DND-41 (cell line): ENCODE data around the gene ZNF816.

Experiments
- ATAC-seq: fragments of 200-7000 bp; cut with Tn5 transposase; 3 replicates; pipeline ENCODE4 v1.9.1; 2021; ENCODE audit warnings: low read depth; ENCODE audit not compliant: insufficient read depth
- DNase-seq: peaks from one replicate; pipeline ENCODE4 v3.0.0-alpha.2; 2020
- H2AFZ ChIP-seq: 2 replicates; pipeline ENCODE4 v1.6.0; 2012; ENCODE audit warnings: low read depth, low read length
- H3K27ac ChIP-seq: 2 replicates; pipeline ENCODE4 v1.5.1; 2012; ENCODE audit warnings: low read length, inconsistent platforms
- H3K27me3 ChIP-seq: fragments of 200-600 bp; sonication (generic); 2 replicates; pipeline ENCODE4 v1.6.0; 2012; ENCODE audit warnings: low read length, mild to moderate bottlenecking, inconsistent platforms; ENCODE audit not compliant: insufficient read depth, poor library complexity
- H3K36me3 ChIP-seq: 2 replicates; pipeline ENCODE4 v1.5.1; 2012; ENCODE audit warnings: low read length, inconsistent platforms; ENCODE audit not compliant: insufficient read depth
- H3K4me1 ChIP-seq: 2 replicates; pipeline ENCODE4 v1.5.1; 2012; ENCODE audit warnings: mild to moderate bottlenecking, low read length; ENCODE audit not compliant: insufficient read depth
- H3K4me2 ChIP-seq: 2 replicates; pipeline ENCODE4 v1.6.0; 2012; ENCODE audit warnings: mild to moderate bottlenecking, moderate library complexity, low read length, inconsistent platforms; ENCODE audit not compliant: insufficient read depth
- H3K4me3 ChIP-seq, 2 experiments: fragments of 200-600 bp in 1 of 2; shearing (Covaris generic) in 1 of 2; 2 replicates each; pipeline ENCODE4 v1.5.1; 2012 to 2016; ENCODE audit warnings: inconsistent platforms in 2 of 2, low read length in 2 of 2, mild to moderate bottlenecking in 2 of 2, low read depth in 1 of 2, moderate library complexity in 1 of 2
- H3K79me2 ChIP-seq: 2 replicates; pipeline ENCODE4 v1.6.0; 2012; ENCODE audit warnings: low read length, inconsistent platforms; ENCODE audit not compliant: insufficient read depth
- H3K9ac ChIP-seq: 2 replicates; pipeline ENCODE4 v1.6.0; 2012; ENCODE audit warnings: low read depth, mild to moderate bottlenecking, inconsistent platforms, low read length, moderate library complexity
- H3K9me3 ChIP-seq: 2 replicates; pipeline ENCODE4 v1.5.1; 2012; ENCODE audit warnings: low read length, moderate library complexity, mild to moderate bottlenecking, inconsistent platforms; ENCODE audit not compliant: insufficient read depth, severe bottlenecking
- H4K20me1 ChIP-seq: 2 replicates; pipeline ENCODE4 v1.6.0; 2012; ENCODE audit warnings: low read length; ENCODE audit not compliant: insufficient read depth
- CTCF ChIP-seq: IDR thresholded peaks from 2 replicates; pipeline ENCODE4 v1.5.1; 2012; ENCODE audit warnings: borderline replicate concordance, low read length, moderate library complexity, mild to moderate bottlenecking; ENCODE audit not compliant: poor library complexity, severe bottlenecking; ENCODE audit errors: extremely low read depth
- EZH2 ChIP-seq: IDR thresholded peaks from 3 replicates; pipeline ENCODE4 v1.6.1; 2012; ENCODE audit warnings: borderline replicate concordance, low read depth, mild to moderate bottlenecking, moderate library complexity, low read length, inconsistent platforms; ENCODE audit not compliant: severe bottlenecking

The ZNF816 gene

GRCh38 chr19:52981329-52981728 lies 18.6 kb upstream of the ZNF816 start:
- Histone ChIP-seq H3K4me2 (no peak overlapping the region), H3K36me3 (0 out of 2 replicates have a peak, but pooled peaks cover 4% of the 10 kb centered on the region), H2AFZ (no peak overlapping the region), H3K9ac (no peak overlapping the region), H3K4me3 (no peak overlapping the region), H4K20me1 (no peaks in the 10 kb centered on the region), H3K4me1 (no peaks in the 10 kb centered on the region), H3K79me2 (no peaks in the 10 kb centered on the region), H3K9me3 (peaks cover 5% of the 10 kb centered on the region), H3K27me3 (no peaks in the 10 kb centered on the region), H3K27ac (no peak overlapping the region)
- no peak for ATAC-seq
- DNase-seq, result no peak
- no peak for TF ChIP-seq CTCF
- no peak for TF ChIP-seq EZH2

- no peaks in the 10 kb centered on the region for H4K20me1 ChIP-seq
- H3K9ac ChIP-seq, result no peak overlapping the region
- H3K4me3 ChIP-seq, result no peak overlapping the region
- H3K4me2 ChIP-seq, result no peak overlapping the region
- no peak overlapping the region for H3K27ac ChIP-seq
- peaks cover 9% of the 10 kb centered on the region for H3K9me3 ChIP-seq
- H3K36me3 ChIP-seq, result 0 out of 2 replicates have a peak, but pooled peaks cover 4% of the 10 kb centered on the region
- ATAC-seq (no peak), DNase-seq (no peak)
- no peak for TF ChIP-seq EZH2
- TF ChIP-seq CTCF, result no peak
- H3K4me1 ChIP-seq, result peaks cover 11% of the 10 kb centered on the region
- no peak overlapping the region for H2AFZ ChIP-seq
- 0 out of 2 replicates have a peak, but pooled peaks cover 4% of the 10 kb centered on the region for H3K79me2 ChIP-seq
- H3K27me3 ChIP-seq, result no peaks in the 10 kb centered on the region
Observed at GRCh38 chr19:52967772-52968171, 5.1 kb upstream of the ZNF816 start.

- peak; percentile 19 for ATAC-seq
- H3K4me2 ChIP-seq, result peak overlapping the region; percentile 100
Observed at GRCh38 chr19:52963247-52963618, 552 bp upstream of the ZNF816 start.

More at GRCh38 chr19:52963247-52963618, 552 bp upstream of the ZNF816 start:
- Histone ChIP-seq H3K36me3 (peaks cover 18% of the 10 kb centered on the region), H4K20me1 (peaks cover 13% of the 10 kb centered on the region; the same call in 1 of the 2 replicates), H3K79me2 (peaks cover 48% of the 10 kb centered on the region), H3K4me3 (peak overlapping the region; percentile 91), H3K4me1 (peaks cover 35% of the 10 kb centered on the region), H3K27me3 (no peaks in the 10 kb centered on the region), H3K27ac (peak overlapping the region; percentile 86), H2AFZ (peak overlapping the region; percentile 100), H3K9me3 (peaks cover 9% of the 10 kb centered on the region), H3K9ac (peak overlapping the region; percentile 81)
- no peak for DNase-seq
- no peak for TF ChIP-seq EZH2
- TF ChIP-seq CTCF, result no peak
